Measurements from ENCODE around the gene PLK2. TPM values are rescaled to one million over a fixed set of nuclear protein-coding genes. Genes with fewer than 3 reads are reported as not detected.

Gene PLK2
- total RNA-seq, 1 experiment from 2014 or later = 372 TPM

DNA sequence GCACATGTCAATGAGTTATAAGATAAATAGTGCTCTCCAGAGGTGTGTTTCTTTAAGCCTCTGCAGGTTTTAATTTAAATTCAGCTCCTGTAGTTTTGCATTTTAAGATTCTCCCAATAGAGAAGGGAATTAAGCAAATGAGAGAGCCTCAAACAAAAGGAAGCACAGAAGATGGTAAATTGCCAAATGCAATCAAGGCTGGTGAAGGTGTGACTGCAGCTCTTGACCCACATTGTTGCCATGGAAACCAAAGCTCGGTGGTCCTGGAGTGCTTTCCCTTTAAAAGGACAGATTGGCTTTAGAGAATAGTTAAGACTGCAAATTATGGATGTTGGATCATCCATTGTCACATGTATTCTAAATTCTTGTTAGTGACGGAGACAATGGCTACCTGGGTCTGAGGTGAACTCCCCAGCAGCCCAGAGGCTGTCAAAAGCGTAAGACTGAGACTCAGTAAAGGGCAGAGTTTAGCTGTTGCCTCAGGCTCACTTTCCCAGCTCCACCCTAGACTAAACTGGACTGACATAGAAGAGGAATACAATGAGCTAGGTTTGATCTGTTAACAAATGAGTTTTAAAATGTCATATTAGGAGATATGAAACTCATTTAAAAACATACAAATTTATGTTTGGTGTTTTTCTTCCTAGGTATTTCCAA, 43.6 kb upstream of the PLK2 start:
- intact Hi-C loops (cut with micrococcal nuclease) = no loop called here
- Histone ChIP-seq H3K27me3 (ENCODE audit: low read length) (peaks cover 28% of the 10 kb centered on the region), H3F3A (ENCODE audit: low read length, unreplicated experiment) (no peaks in the 10 kb centered on the region), H3K79me2 (ENCODE audit: low read length) (no peaks in the 10 kb centered on the region), H4K20me1 (ENCODE audit: low read length) (no peaks in the 10 kb centered on the region), H3K9ac (ENCODE audit: low read length) (no peak overlapping the region), H3K36me3 (ENCODE audit: low read depth, low read length) (no peaks in the 10 kb centered on the region), H3K27ac (ENCODE audit: low read length) (no peak overlapping the region), H2AFZ (ENCODE audit: low read length) (no peak overlapping the region), H3K4me2 (ENCODE audit: low read length) (no peak overlapping the region), H3K4me1 (ENCODE audit: insufficient read depth, low read length) (no peaks in the 10 kb centered on the region), H3K9me2 (replicated peaks; ENCODE audit: low read length) (no peaks in the 10 kb centered on the region), H3K4me3 (ENCODE audit: low read length) (no peak overlapping the region), H3K9me3 (ENCODE audit: low read length) (no peaks in the 10 kb centered on the region)
- ChIA-PET CTCF (no interaction called here), POLR2A (ENCODE audit: unreplicated experiment) (no interaction called here)
- ATAC-seq (no peak), DNase-seq (no peak)
- TF ChIP-seq EZH2 (IDR thresholded peaks at IDR 0.05; ENCODE audit: low read length, unreplicated experiment) (no peak), CTCF (conservative IDR thresholded peaks at IDR 0.05; ENCODE audit: low read depth, low read length) (no peak)
- no TSS peak for BruUV-seq (replicated peaks)

GRCh38 chr5:58501778-58502417, 42.0 kb upstream of the PLK2 start:
- ChIA-PET POLR2A (ENCODE audit: unreplicated experiment) (interaction anchor here (0.6 kb wide), 1 partner anchor 14 kb away, joined by 9 read pairs; no protein-coding TSS in a partner anchor), CTCF (no interaction called here)
- Histone ChIP-seq H3K4me3 (ENCODE audit: low read length) (no peak overlapping the region), H3K27me3 (ENCODE audit: low read length) (peaks cover 25% of the 10 kb centered on the region), H2AFZ (ENCODE audit: low read length) (no peak overlapping the region), H3K27ac (ENCODE audit: low read length) (no peak overlapping the region), H3K4me2 (ENCODE audit: low read length) (no peak overlapping the region), H3K9ac (ENCODE audit: low read length) (no peak overlapping the region), H4K20me1 (ENCODE audit: low read length) (no peaks in the 10 kb centered on the region), H3K9me2 (replicated peaks; ENCODE audit: low read length) (no peaks in the 10 kb centered on the region), H3K36me3 (ENCODE audit: low read depth, low read length) (no peaks in the 10 kb centered on the region), H3K9me3 (ENCODE audit: low read length) (no peaks in the 10 kb centered on the region), H3K79me2 (ENCODE audit: low read length) (no peaks in the 10 kb centered on the region), H3K4me1 (ENCODE audit: insufficient read depth, low read length) (no peaks in the 10 kb centered on the region), H3F3A (ENCODE audit: low read length, unreplicated experiment) (no peaks in the 10 kb centered on the region)
- no TSS peak for BruUV-seq (replicated peaks)
- TF ChIP-seq CTCF (conservative IDR thresholded peaks at IDR 0.05; ENCODE audit: low read depth, low read length) (0 out of 2 replicates have a peak, but pooled peaks have one; percentile 17), EZH2 (IDR thresholded peaks at IDR 0.05; ENCODE audit: low read length, unreplicated experiment) (no peak)
- no peak for DNase-seq
- intact Hi-C loops (cut with micrococcal nuclease) = no loop called here
- ATAC-seq = no peak

GRCh38 chr5:58499941-58500340, 40.1 kb upstream of the PLK2 start:
- ChIA-PET CTCF (no interaction called here), POLR2A (ENCODE audit: unreplicated experiment) (no interaction called here)
- no peak overlapping the region for H2AFZ ChIP-seq (ENCODE audit: low read length)
- peaks cover 24% of the 10 kb centered on the region for H3K27me3 ChIP-seq (ENCODE audit: low read length)
- peak; percentile 3 for DNase-seq
- H3K9me2 ChIP-seq (replicated peaks; ENCODE audit: low read length) = no peaks in the 10 kb centered on the region
- BruUV-seq (replicated peaks) = no TSS peak
- no peak overlapping the region for H3K27ac ChIP-seq (ENCODE audit: low read length)
- H3K4me1 ChIP-seq (ENCODE audit: insufficient read depth, low read length) = no peaks in the 10 kb centered on the region
- no peak for ATAC-seq
- no peaks in the 10 kb centered on the region for H3K36me3 ChIP-seq (ENCODE audit: low read depth, low read length)
- H3K4me2 ChIP-seq (ENCODE audit: low read length) = no peak overlapping the region
- TF ChIP-seq CTCF (conservative IDR thresholded peaks at IDR 0.05; ENCODE audit: low read depth, low read length) (no peak), EZH2 (IDR thresholded peaks at IDR 0.05; ENCODE audit: low read length, unreplicated experiment) (no peak), EZH2phosphoT487 (IDR thresholded peaks at IDR 0.05; ENCODE audit: borderline replicate concordance, low read length) (no peak)
- no peaks in the 10 kb centered on the region for H3K79me2 ChIP-seq (ENCODE audit: low read length)
- H4K20me1 ChIP-seq (ENCODE audit: low read length) = no peaks in the 10 kb centered on the region
- no peaks in the 10 kb centered on the region for H3F3A ChIP-seq (ENCODE audit: low read length, unreplicated experiment)
- intact Hi-C loops (cut with micrococcal nuclease) = no loop called here
- H3K9ac ChIP-seq (ENCODE audit: low read length) = no peak overlapping the region
- no peaks in the 10 kb centered on the region for H3K9me3 ChIP-seq (ENCODE audit: low read length)
- no peak overlapping the region for H3K4me3 ChIP-seq (ENCODE audit: low read length)
